HG03139 (cell line): Measurements from ENCODE around the gene ABO.
"Not testable (repeated sequence)": the region's sequence is repeated elsewhere in the genome, so short reads cannot be mapped to it uniquely, and the experiment has no call there.

Experiments
- ATAC-seq: cut with Tn5 transposase; IDR thresholded peaks from one replicate; pipeline ENCODE4 v1.9.1; 2021; ENCODE audit not compliant: unreplicated experiment

The ABO gene

GRCh38 chr9:133247632-133248031 is 27.4 kb downstream of the ABO start:
- no peak for ATAC-seq

DNA sequence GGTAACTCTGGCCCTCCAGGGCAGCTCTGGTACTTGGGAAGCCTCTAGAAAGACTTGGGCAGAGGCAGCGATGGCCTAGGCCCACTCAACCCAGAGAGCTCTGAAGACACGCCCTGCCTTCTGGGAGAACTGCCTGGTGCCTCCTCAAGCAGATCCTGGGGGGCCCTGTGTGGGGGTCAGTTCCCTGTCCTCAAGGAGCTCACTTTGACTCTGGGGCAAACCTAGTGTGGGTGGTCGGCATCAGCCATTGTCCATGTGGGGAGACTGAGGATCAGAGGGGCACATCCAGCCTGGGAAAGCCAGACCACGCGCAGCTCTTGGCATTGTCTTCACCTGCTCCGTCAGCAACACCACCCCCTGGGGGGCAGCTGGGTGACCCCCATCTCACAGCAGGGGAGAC is 28.0 kb downstream of the ABO start:
- no peak for ATAC-seq

- no peak for ATAC-seq
Observed at GRCh38 chr9:133246562-133246961, 28.4 kb downstream of the ABO start.

GRCh38 chr9:133242991-133243390 is 32.0 kb downstream of the ABO start:
- no peak for ATAC-seq

GRCh38 chr9:133242241-133242640 is 32.8 kb downstream of the ABO start:
- ATAC-seq: no peak

- no peak for ATAC-seq
Observed at GRCh38 chr9:133239533-133240090, 35.4 kb downstream of the ABO start.

DNA sequence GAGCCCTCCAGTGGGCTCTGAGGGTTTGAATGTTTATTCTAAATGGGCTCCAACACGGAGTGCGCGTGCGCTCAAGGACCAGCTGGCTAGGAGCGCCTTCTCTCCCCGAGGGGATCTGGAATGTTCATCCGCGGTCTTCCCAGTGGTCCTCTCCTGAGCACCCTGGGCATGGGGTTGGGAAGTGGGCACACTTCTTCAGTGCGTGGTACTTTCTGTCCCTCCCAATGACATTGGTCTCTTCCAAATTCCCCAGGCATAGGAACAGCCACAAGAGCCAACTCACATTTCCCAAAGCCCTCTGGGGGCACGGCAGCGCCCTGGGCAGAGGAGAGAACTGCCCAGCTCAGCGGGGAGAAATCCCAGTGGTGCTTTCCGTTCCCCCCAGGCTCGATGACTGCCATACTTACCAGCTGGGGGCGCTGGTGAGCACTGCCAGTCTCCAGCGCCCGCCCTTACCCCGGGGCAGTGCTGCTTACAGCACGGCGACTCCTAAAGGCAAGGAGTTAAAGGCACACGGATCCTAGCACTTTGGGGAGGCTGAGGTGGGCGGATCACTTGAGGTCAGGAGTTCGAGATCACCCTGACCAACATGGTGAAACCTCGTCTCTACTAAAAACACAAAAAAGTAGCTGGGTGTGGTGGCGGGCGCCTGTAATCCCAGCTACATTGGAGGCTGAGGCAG is 36.0 kb downstream of the ABO start:
- no peak for ATAC-seq

DNA sequence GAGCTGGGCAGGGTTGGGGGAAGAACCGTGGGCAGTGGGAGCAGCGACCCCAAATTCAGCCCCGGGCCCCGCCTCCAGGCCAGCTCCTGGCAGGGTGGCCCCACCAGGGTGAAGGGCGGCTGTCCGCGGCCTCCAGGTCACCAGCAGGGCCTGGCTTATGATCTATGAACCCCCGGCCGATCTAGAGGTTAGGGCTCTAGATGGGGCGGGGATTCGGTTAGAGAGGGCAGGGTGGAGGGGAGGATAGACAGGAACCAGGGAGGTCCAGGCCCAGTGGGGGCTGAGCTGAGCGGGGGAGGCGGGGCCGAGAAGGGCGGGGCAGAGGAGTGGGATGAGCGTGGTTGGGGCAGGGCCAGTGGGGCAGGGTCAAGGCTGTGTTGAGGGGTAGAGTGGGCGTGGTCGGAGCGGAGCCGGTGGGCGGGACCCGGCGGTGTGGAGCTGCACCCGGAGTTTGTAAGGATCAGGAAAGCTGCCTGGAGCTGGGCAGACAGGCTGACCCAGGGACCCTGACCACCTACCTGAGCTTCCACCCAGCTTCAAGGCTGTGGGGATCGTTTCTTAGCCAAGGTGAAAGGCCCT is 36.6 kb downstream of the ABO start:
- ATAC-seq: no peak

- ATAC-seq: no peak
Observed at GRCh38 chr9:133237035-133237731, 37.8 kb downstream of the ABO start.

DNA sequence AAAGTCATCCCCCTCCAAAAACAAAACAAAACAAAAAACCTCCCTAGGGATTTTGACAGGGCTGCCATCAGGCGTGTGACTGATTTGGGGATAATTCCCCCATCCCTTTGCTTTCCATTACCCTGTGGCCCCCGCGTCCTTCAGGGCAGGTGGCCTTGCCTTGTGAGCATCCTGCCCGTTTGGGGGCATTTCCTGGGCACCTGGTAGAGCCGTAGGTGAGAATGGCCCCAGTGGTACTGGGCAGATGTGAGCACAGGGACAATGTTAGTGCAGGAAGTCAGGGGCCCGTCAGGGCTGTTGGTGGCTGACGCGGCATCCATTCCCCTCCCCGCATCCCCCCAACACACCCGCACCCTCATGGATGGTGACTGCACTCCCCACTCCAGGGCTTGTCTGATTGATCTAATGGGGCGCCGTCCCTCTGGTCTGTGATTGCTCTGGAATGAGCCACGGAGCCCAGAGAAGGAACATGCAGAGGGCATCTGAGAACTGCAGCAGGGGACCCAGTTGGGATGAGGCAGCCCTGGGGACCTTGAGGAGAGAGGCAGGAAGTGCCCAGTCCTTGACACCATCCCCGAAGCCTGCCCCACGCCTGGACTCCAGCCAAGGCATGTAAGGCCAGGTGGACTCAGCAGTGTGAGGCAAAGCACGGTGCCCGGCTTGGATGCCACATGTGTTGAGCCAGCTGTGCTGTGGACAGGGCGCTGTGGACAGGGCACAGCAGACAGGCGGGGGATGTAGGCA is 38.5 kb downstream of the ABO start:
- not testable (repeated sequence) for ATAC-seq

GRCh38 chr9:133235549-133236222 is 39.3 kb downstream of the ABO start:
- no peak for ATAC-seq

GRCh38 chr9:133234577-133235322 is 40.3 kb downstream of the ABO start:
- ATAC-seq: no peak

- no peak for ATAC-seq
Observed at GRCh38 chr9:133233681-133234432, 41.1 kb downstream of the ABO start.

GRCh38 chr9:133231934-133232568 is 43.0 kb downstream of the ABO start:
- ATAC-seq: not testable (repeated sequence)

- not testable (repeated sequence) for ATAC-seq
Observed at GRCh38 chr9:133230514-133230913, 44.5 kb downstream of the ABO start.

DNA sequence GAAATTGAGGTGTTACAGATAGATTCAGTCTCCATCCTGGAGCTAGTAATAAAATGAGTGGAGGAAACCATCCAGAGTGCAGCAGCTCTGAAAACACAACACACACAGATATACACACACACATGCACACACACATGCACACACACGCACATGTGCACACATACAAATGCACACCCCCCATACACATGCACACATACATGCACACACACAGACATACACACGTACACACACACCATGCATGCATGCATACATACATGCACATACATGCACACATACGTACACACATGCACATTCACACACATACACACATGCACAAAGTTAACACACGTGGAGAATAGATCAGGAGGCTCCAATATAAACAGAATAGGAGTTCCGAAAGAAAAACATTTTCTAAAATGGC is 44.9 kb downstream of the ABO start:
- ATAC-seq: no peak

- not testable (repeated sequence) for ATAC-seq
Observed at GRCh38 chr9:133228474-133229193, 46.4 kb downstream of the ABO start.

- ATAC-seq: not testable (repeated sequence)
Observed at GRCh38 chr9:133227996-133228395, 47.0 kb downstream of the ABO start.
